ENCODE measurements around the gene USH2A.
"Not testable (repeated sequence)": the region's sequence is repeated elsewhere in the genome, so short reads cannot be mapped to it uniquely, and the experiment has no call there.

USH2A gene

GRCh38 chr1:216350186-216350585 lies 73.1 kb downstream of the USH2A start:
- Histone ChIP-seq H3K36me3 (replicated peaks; ENCODE audit: insufficient read depth, low read length) (no peaks in the 10 kb centered on the region), H3K9ac (ENCODE audit: low read length) (no peak overlapping the region), H3K9me3 (replicated peaks; ENCODE audit: insufficient read depth, low read length) (no peaks in the 10 kb centered on the region), H3K9me2 (replicated peaks; ENCODE audit: insufficient read depth, low read length) (no peaks in the 10 kb centered on the region), H3K4me3 (ENCODE audit: low read length) (no peak overlapping the region), H3K4me1 (ENCODE audit: low read length) (no peaks in the 10 kb centered on the region), H3F3A (ENCODE audit: insufficient read depth, low read length) (no peaks in the 10 kb centered on the region), H2AFZ (ENCODE audit: low read length) (no peak overlapping the region), H3K27me3 (replicated peaks; ENCODE audit: insufficient read depth, low read length) (no peaks in the 10 kb centered on the region), H3K27ac (ENCODE audit: low read length) (no peak overlapping the region), H3K4me2 (ENCODE audit: low read depth, low read length) (no peak overlapping the region), H3K79me2 (ENCODE audit: low read length) (no peaks in the 10 kb centered on the region), H4K20me1 (ENCODE audit: insufficient read depth, low read length) (no peaks in the 10 kb centered on the region)
- no peak for DNase-seq
- TF ChIP-seq CTCF (IDR thresholded peaks at IDR 0.05; ENCODE audit: low read length): no peak
- no peak for TF ChIP-seq EZH2phosphoT487 (IDR thresholded peaks at IDR 0.05; ENCODE audit: low read length)
- TF ChIP-seq EZH2 (optimal IDR thresholded peaks at IDR 0.05; ENCODE audit: low read depth, low read length): no peak

GRCh38 chr1:216346526-216346925 lies 76.7 kb downstream of the USH2A start:
- no peak for DNase-seq
- H3K4me1 ChIP-seq (ENCODE audit: low read length): no peaks in the 10 kb centered on the region
- no peaks in the 10 kb centered on the region for H3K9me2 ChIP-seq (replicated peaks; ENCODE audit: insufficient read depth, low read length)
- H3K27ac ChIP-seq (ENCODE audit: low read length): no peak overlapping the region
- no peak overlapping the region for H2AFZ ChIP-seq (ENCODE audit: low read length)
- no peak overlapping the region for H3K4me2 ChIP-seq (ENCODE audit: low read depth, low read length)
- no peaks in the 10 kb centered on the region for H3F3A ChIP-seq (ENCODE audit: insufficient read depth, low read length)
- H3K9me3 ChIP-seq (replicated peaks; ENCODE audit: insufficient read depth, low read length): no peaks in the 10 kb centered on the region
- no peak overlapping the region for H3K9ac ChIP-seq (ENCODE audit: low read length)
- H4K20me1 ChIP-seq (ENCODE audit: insufficient read depth, low read length): no peaks in the 10 kb centered on the region
- no peaks in the 10 kb centered on the region for H3K27me3 ChIP-seq (replicated peaks; ENCODE audit: insufficient read depth, low read length)
- no peaks in the 10 kb centered on the region for H3K79me2 ChIP-seq (ENCODE audit: low read length)
- H3K4me3 ChIP-seq (ENCODE audit: low read length): no peak overlapping the region
- TF ChIP-seq EZH2phosphoT487 (IDR thresholded peaks at IDR 0.05; ENCODE audit: low read length) (no peak), EZH2 (optimal IDR thresholded peaks at IDR 0.05; ENCODE audit: low read depth, low read length) (no peak), CTCF (IDR thresholded peaks at IDR 0.05; ENCODE audit: low read length) (no peak)
- no peaks in the 10 kb centered on the region for H3K36me3 ChIP-seq (replicated peaks; ENCODE audit: insufficient read depth, low read length)

GRCh38 chr1:216340542-216340941 lies 82.7 kb downstream of the USH2A start:
- not testable (repeated sequence) for H2AFZ ChIP-seq (ENCODE audit: low read length); H3K79me2 ChIP-seq (ENCODE audit: low read length); H4K20me1 ChIP-seq (ENCODE audit: insufficient read depth, low read length); H3K9ac ChIP-seq (ENCODE audit: low read length); H3K4me1 ChIP-seq (ENCODE audit: low read length); H3K4me2 ChIP-seq (ENCODE audit: low read depth, low read length); H3K4me3 ChIP-seq (ENCODE audit: low read length); H3K27ac ChIP-seq (ENCODE audit: low read length); H3K9me2 ChIP-seq (replicated peaks; ENCODE audit: insufficient read depth, low read length); H3K9me3 ChIP-seq (replicated peaks; ENCODE audit: insufficient read depth, low read length); H3K27me3 ChIP-seq (replicated peaks; ENCODE audit: insufficient read depth, low read length); H3F3A ChIP-seq (ENCODE audit: insufficient read depth, low read length); H3K36me3 ChIP-seq (replicated peaks; ENCODE audit: insufficient read depth, low read length); DNase-seq

- TF ChIP-seq EZH2 (optimal IDR thresholded peaks at IDR 0.05; ENCODE audit: low read depth, low read length) (no peak), EZH2phosphoT487 (IDR thresholded peaks at IDR 0.05; ENCODE audit: low read length) (no peak), CTCF (IDR thresholded peaks at IDR 0.05; ENCODE audit: low read length) (no peak)
- no peak for DNase-seq
These were observed 90.8 kb downstream of the USH2A start for GRCh38 chr1:216332462-216332861.

More at GRCh38 chr1:216332462-216332861, 90.8 kb downstream of the USH2A start:
- Histone ChIP-seq H3K36me3 (replicated peaks; ENCODE audit: insufficient read depth, low read length) (no peaks in the 10 kb centered on the region), H4K20me1 (ENCODE audit: insufficient read depth, low read length) (no peaks in the 10 kb centered on the region), H3K4me2 (ENCODE audit: low read depth, low read length) (no peak overlapping the region), H3K79me2 (ENCODE audit: low read length) (no peaks in the 10 kb centered on the region), H3K9me3 (replicated peaks; ENCODE audit: insufficient read depth, low read length) (no peaks in the 10 kb centered on the region), H3K9ac (ENCODE audit: low read length) (no peak overlapping the region), H3K27ac (ENCODE audit: low read length) (no peak overlapping the region), H3K4me3 (ENCODE audit: low read length) (no peak overlapping the region), H3F3A (ENCODE audit: insufficient read depth, low read length) (no peaks in the 10 kb centered on the region), H3K27me3 (replicated peaks; ENCODE audit: insufficient read depth, low read length) (no peaks in the 10 kb centered on the region), H3K9me2 (replicated peaks; ENCODE audit: insufficient read depth, low read length) (no peaks in the 10 kb centered on the region), H2AFZ (ENCODE audit: low read length) (no peak overlapping the region), H3K4me1 (ENCODE audit: low read length) (no peaks in the 10 kb centered on the region)
